ENCODE data around the gene B4GALT7.
A peak's percentile ranks its signal among the peaks of the same experiment; 100 is the strongest.

The B4GALT7 gene

DNA sequence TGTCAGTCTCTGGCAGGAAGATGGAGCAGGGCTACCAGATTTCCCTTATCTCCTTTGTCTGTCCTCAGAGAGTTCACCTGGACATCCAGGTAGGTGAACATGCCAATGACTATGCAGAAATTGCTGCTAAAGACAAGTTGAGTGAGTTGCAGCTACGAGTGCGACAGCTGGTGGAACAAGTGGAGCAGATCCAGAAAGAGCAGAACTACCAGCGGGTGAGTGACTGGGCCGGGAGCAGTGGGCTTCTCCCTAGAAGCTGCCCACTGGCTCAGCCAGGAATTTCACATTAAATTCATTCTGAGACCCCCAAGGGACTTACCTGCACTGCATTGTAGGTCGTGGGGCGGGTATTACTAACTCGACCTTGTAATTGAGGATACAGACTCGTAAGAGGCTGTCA, 5.9 kb upstream of the B4GALT7 start:
- no peak for DNase-seq

DNA sequence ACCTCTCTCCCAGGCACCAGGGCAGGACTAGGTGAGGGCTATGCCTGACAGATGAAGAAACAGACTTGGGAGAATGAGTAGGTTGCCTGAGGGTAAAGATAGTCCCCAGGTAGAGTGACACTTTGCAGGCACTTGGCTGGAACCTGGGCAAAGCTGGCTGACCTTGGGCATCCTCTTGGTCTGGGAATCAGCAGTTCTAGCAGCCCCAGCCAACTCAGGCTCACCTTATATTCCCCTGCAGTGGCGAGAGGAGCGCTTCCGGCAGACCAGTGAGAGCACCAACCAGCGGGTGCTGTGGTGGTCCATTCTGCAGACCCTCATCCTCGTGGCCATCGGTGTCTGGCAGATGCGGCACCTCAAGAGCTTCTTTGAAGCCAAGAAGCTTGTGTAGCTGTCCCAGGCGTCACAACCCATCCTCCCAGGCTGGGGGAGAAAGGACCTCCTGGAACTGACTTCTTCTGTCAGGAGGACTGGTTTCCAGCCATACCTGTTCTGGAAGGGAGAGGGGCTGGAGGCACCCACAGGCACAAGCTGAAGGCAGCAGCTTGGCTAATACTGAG, 4.8 kb upstream of the B4GALT7 start:
- DNase-seq, result no peak

DNA sequence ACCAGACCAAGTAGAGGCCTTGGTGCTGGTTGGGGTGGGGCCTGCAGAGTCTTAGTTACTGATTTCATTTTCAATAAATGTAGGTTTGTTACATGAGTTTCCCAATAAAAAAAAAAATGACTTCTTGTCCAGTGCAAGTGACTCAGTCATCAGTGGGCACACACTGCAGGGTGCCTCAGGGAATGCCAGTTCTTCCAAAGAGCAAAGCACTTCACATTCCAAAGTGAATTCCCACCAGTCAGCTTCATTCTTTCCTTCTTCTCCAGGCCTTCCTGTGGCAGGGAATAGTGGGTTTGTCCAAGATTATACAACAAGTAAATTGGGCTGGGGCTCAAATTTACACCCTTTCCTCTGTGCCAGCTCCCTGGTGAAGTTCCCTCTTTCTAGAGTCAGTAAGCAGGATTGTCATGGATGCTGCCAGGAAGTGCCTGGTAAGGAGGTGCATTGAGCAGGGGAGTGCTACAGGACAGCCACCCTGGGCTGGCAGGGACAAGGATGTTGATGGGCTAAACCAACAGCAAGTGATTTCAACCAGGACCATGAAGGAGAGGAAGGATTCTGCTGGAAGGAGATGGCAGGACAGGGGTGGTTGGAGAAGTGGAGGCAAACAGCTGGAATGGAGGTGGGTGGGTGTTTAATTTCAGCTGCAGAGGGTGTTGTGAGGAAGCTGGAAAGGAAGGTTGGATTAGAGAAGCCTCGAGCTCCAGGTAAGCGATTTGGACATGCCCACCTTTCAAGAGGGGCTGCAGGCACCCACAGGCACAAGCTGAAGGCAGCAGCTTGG, 3.7 kb upstream of the B4GALT7 start:
- no peak for DNase-seq

DNA sequence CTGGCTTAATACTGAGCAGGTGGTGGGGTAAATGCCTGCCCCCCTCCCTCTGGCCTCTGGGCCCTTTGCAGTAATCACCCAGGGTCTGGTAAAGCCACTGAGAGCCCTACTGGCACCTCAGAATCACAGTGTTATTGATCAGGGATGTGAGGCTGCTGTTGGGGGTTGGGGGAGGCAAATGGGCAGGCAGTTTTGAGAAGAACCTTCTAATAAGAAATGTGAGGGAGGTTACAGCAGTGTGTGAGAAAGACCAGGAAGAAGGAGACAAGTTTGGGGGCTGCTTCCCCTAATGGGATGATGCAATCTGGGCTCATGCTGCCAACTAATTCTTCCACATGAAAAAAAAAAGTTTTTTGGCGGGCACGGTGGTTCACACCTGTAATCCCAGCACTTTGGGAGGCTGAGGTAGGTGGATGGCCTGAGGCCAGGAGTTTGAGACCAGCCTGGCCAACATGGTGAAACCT, 3.1 kb upstream of the B4GALT7 start:
- DNase-seq, result no peak

DNA sequence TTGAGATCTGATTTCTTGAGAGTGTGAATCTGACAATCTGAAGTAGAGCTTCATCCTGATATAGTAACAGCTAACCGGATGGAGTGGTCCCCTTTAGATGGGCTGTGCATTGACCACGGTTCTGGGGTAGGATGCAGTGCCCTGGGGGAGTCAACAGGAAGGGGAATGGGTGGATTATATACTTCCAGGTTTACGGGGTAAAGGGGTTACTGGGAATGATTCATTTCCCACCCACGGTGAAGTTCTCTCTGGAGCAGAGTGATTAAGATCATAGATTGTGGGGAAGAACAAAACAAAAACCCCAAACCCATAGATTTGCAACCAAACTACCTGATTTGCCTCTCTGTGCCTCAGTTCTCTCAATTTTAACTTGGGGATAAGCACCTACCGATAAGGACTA, 1.5 kb upstream of the B4GALT7 start:
- DNase-seq, result no peak

DNA sequence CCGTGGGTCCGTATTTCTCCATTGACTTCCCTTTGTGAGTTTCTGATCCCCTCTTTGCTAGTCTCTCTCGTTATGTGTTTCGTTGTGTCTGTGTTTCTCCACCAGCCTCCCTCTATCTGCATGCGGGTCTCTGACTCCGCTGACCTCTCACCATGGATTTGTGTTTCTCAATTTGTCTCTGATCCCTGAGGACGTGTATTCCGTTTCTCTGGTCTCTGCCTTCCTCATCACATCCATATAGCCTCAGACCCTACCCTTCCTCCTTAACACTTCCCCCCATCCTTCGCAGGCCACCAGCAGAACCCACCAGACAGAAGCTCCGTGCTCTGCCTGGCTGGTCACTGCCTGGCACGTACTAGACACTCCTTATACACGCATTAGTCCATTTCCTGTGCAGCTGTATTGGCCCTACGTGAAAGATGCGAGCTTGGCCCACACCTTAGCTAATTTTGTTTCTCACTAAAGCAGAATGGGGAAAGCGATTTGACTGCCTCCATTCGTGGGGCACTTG, 631 bp downstream of the B4GALT7 start:
- DNase-seq, result no peak

DNA sequence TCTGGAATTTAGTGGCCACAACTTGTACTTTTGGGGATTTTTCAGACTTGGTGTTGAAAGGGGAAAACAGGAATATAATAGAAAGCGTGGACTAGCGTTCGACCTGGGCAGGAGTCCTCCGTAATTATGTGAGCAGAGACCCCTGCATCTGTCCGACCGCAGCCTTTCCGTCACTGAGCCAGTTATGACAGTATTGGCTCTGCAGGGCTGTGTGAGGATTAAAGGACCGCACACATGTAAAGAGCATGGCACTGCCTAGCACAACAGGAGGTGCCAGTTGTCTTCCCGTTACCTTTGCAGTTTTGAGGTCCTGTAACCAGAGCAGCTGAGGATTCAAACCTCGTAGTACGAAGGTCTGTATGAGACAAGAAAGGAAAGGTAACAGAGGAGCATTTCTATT, 1.2 kb downstream of the B4GALT7 start:
- no peak for DNase-seq

DNA sequence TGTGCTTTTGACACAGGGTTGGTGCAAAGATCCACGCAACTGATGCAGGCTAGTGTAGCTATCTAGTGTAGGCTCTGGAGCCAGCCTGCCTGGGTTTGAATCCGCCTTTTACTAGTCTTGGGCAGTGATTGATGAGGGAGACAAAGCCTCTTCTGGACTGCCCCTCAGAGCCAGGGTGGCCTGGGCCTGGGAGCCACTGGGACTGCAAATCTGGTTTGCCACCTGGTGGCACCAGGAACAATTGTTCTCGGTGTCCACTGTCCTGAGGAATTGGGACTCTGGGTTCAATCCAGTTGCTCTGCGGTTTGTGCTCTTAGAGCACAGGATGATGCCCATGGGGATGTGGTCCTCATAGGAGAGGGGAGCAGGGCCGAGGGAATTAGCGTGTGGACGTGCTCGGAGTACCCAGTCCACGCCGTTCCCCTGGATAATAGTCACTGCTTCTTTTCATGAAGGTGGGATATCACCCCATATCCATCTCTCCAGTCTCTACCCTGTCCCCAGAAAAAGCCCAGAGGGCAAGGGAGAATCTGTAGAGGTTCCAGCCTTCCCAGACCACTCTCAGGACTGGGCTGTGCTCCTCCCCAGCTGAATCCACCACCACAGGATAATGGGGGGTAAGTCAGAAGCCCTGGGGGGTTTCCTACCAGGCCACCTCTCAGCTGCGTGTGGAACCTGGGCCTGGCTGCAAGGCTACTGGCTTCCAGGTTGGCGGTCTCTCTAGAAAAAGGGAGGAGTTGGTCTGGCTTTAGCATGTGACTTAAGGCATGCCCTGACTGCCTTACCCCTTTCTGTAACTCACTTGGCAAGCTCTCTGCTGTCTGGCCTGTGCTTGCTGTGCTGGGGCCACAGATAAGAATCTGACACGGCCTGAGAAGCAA, 1.9 kb downstream of the B4GALT7 start:
- no peak for DNase-seq

DNA sequence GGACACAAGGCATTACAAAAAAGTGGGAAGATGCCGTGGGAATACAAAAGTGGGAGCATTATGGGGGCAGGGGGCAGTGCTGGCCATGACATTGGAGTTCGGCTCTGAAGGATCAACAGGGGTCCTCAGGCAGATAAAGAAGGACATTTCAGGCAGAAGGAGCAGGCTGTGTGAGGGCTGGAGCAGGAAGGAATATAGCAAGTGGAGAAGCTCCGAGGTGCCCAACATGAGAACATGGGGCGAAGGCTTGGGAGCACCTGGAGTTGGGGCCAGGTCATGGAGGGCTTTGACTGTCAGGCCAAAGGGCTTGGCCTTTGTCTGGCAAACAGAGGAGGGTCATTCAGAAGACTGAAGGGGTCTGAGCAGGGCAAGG, 2.5 kb downstream of the B4GALT7 start:
- DNase-seq, result no peak

DNA sequence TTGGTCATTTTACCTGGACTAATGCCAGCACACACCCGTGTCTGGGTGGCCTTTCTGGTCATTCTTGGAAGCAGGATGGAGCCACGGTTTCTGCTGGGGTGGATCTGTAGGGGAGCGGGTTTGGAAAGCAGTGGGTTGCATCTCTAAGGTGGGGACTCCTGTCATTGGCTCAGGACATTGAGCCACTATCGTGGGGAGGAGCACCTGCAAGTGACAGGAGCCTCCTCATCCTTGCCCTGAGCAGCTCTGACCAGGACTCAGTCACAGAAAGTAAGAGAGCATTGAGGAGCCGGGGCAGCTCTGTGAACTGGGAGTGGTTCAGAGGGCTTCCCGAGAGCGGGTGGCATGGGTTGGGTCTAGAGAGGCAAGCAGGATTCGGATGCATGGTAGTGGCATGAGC, 3.7 kb downstream of the B4GALT7 start:
- DNase-seq, result no peak

DNA sequence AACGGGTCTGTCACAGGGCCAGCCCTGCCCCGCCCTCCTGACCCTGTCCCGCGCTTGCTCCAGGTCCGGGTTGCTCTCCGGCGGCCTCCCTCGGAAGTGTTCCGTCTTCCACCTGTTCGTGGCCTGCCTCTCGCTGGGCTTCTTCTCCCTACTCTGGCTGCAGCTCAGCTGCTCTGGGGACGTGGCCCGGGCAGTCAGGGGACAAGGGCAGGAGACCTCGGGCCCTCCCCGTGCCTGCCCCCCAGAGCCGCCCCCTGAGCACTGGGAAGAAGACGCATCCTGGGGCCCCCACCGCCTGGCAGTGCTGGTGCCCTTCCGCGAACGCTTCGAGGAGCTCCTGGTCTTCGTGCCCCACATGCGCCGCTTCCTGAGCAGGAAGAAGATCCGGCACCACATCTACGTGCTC, 4.2 kb downstream of the B4GALT7 start:
- DNase-seq, result no peak

DNA sequence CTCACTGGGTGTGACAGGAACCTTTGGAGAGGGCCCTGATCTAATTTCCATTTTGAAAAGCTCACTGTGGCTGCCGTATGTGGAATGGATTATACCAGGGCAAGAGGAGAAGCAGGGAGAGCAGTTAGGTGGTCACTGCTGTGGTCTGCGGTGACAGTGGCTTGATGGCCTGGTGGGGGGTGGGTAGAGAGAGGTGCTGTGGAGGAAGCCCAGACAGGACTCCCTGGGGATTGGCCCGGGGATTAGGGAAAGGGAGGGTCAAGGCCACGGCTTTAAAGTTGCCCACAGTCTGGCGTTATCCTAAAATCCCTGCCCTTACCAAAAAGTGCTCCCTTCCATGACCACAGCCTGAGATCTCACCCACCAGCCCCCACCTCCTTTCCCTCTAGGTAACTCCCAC, 4.7 kb downstream of the B4GALT7 start:
- DNase-seq, result no peak

DNA sequence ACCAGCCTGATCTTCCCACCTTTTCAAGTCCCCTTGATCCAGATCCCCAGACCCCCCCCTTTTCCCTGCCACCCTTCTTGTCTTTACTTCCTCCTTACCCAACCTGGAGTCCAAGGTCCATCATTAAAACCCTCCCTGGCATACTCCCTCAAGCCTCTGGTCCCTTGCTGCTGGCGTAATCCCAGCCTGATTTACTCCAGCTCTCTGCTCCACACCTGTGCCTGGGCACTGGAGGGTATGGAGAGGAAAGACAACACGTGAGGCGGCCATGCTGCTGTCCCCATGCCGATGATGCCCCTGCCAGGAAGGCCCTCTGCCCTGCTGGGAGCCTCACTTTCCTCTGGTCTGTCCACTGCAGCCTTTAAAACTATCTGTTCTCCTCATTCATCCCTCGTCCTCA, 5.1 kb downstream of the B4GALT7 start:
- DNase-seq, result no peak

DNA sequence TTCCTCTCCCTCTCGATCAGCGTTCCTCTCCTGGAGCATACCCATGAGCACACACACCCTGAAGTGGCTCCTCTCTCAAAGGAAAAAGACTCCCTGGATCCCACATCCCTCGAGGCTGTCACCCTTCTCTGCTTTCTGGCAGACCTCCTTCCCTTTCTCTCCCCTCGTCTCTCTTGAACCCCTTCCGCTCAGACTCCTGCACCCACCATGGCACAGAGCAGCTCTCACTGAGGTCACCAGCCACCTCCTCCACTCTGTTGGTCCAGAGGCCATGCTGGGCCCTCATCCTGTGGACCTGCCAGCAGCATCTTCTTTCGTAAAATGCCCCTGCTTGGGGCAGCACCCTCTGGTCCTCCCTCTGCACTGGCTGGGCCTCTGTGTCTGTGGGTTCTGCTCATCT, 5.7 kb downstream of the B4GALT7 start:
- DNase-seq, result no peak

DNA sequence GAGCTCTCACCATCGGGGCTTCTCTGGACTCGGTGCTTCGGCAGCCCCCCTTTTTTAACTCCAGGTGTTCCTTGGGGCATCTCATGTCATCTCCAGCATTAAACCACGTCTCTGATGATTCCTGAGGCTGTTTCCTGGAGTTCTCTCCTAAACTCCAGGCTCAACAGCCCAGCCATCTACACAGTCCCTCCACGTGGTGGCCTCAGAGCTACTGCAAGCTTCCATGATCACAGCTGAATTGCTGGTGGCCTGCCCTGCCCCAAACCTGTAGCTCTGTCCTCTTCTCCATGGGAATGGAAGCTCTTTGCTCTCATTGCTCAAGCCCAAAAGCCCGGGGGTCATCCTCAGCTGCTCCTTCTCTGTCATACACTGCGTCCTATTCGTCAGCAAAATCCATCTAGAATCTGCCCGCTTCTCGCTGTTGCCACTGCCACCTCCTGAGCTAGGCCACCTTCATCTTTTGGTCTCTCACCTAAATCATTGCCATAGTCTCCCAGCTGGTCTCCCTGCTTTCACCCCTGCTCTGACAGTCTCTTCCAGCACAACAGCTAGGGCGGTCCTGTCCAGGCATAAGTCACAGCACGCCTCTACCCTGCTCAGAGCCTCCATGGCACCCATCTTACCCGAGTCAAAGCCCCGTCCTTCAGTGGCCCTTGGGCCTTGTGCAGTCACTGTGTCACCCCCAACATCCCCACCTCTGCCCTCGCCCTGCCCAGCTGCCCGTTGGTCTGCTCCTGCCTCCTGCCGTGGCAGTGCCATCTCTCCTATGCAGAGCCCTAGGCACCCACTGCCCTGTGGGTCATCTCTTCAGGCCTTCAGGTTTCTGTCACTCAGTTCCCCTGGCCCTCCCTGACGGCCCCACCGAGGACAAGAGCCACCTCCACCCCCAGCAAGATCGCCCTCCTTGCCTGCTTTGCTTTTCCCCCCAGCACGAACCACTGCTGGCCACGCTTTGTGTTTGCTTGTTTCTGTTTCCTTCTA, 6.4 kb downstream of the B4GALT7 start:
- DNase-seq, result no peak

DNA sequence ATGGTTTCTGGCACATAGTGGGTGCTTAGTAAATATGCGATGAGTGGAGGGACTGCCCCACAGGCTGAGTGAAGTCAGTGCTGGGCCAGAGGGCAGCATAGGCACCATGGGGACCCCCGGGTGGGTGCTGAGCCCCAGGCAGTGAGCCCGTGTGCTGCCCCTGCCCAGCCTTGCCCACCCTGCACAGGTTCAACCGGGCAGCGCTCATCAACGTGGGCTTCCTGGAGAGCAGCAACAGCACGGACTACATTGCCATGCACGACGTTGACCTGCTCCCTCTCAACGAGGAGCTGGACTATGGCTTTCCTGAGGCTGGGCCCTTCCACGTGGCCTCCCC, 7.2 kb downstream of the B4GALT7 start:
- DNase-seq, result no peak

DNA sequence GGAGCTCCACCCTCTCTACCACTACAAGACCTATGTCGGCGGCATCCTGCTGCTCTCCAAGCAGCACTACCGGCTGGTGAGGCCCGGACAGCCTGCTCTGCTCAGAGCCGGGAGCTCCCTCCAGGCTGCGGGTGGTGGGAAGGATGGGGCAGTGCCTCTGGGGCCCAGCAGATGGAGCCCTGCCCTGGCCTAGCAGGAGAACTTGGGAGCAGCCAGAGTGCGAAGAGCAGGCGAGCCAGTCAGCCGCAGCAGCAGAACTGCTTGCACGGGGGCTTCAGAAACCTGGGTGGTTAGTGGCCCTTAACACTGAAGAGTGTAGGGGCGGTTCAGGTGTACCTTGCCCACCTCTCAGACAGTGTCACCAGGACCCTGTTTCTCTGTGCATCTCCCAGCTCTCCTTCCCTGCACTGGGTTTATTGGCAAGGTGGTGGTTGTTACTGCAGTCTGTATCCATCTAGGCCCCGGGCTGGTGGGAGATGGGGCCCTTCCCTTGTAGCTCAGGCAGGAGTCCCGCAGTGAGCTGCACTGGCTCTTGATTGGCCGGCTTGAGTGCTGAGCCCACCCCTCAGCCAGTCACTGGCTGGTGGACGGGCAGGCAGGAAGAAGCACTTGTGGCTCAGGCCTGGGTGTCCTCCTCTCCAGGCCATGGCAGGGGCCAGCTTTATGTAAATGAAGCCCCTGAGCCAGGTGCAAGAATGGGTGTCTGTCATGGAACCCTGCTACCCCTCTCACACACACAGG, 7.7 kb downstream of the B4GALT7 start:
- peak; percentile 82 for DNase-seq

DNA sequence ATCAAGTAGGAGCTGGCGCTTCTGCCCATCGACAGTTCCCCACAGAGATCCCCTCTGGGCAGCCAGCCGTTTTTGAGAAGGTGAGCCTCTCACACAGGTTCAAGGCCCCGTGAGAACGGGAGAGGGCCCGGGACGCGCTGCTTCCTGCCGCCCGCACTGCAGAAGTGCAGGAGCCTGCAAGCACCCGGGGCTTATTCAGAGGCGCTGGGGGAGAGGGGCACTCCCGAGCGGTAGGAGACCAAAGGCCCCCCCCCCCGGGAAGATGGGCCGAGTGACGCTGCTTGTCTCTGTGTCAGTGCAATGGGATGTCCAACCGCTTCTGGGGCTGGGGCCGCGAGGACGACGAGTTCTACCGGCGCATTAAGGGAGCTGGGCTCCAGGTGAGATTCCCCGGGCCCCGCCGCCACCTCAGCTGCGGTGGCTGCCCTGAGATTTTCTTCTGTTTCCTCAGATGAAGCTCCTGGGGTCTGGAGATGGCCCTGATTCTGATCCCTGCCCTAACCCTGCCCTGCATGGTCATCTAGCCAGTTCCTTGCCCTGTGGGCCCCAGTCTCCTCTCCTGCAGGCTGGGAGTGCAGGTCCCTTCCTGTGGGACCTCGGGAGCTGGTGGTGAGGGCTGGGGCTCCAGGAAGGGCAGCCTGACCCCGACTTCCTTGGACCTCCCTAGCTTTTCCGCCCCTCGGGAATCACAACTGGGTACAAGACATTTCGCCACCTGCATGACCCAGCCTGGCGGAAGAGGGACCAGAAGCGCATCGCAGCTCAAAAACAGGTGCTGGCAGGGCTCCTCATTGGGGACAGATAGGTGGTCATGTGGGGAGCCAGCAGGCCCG, 8.5 kb downstream of the B4GALT7 start:
- DNase-seq, result no peak

DNA sequence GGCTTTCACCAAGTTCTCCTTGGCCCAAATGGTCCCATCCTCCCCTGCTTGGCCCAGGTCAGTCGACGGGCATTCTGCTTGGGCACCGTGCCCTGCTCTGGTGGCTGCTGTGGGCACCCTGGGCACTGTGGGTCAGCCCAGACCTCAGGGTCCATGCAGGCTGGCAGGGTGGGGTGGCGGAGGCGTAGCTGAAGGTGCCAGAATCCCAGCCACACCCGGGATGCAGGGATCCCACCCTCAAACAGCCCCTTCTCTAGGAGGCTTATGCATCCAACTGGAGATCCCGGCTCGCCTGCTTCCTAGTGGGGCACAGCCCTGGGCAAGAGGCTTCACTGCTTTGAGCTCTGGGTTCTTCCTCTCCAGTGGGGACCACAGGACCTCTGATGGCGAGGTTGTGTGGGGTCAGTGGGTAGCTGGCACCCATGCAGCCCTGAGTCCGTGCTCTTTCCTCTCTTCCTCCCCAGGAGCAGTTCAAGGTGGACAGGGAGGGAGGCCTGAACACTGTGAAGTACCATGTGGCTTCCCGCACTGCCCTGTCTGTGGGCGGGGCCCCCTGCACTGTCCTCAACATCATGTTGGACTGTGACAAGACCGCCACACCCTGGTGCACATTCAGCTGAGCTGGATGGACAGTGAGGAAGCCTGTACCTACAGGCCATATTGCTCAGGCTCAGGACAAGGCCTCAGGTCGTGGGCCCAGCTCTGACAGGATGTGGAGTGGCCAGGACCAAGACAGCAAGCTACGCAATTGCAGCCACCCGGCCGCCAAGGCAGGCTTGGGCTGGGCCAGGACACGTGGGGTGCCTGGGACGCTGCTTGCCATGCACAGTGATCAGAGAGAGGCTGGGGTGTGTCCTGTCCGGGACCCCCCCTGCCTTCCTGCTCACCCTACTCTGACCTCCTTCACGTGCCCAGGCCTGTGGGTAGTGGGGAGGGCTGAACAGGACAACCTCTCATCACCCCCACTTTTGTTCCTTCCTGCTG, 9.4 kb downstream of the B4GALT7 start:
- no peak for DNase-seq
